Measurements from ENCODE around the gene REEP1. TPM values are rescaled to one million over a fixed set of nuclear protein-coding genes. Genes with fewer than 3 reads are reported as not detected.
A peak's percentile ranks its signal among the peaks of the same experiment; 100 is the strongest.

Gene REEP1
- total RNA-seq, 4 donors from 2014 or later, result 46.1 to 95.1 (median 74.9) TPM

- H3K4me3 ChIP-seq, result no peak overlapping the region
- intact Hi-C loops (cut with DNase I), result no loop called here
- no peaks in the 10 kb centered on the region for H3K9me3 ChIP-seq
- H3K27ac ChIP-seq (replicated peaks in 1 of 4), result no peak overlapping the region
- peaks cover 56 to 84% (median 69%) of the 10 kb centered on the region in 4 donors for H3K36me3 ChIP-seq
- H3K4me1 ChIP-seq, result peaks cover 0 to 19% (median 13%) of the 10 kb centered on the region in 4 donors
- H3K27me3 ChIP-seq, result no peaks in the 10 kb centered on the region
- DNase-seq (ENCODE audit: extremely low spot score), result peak; percentile 17
- 100% methylated on average over 2 of the region's 2 CpGs for WGBS
- TF ChIP-seq POLR2A (IDR thresholded peaks at IDR 0.05; ENCODE audit: low read depth) (no peak), EP300 (IDR thresholded peaks at IDR 0.05) (no peak), POLR2AphosphoS5 (IDR thresholded peaks at IDR 0.05) (no peak), CTCF (IDR thresholded peaks at IDR 0.05) (no peak)
These were observed 126.2 kb downstream of the REEP1 start for GRCh38 chr2:86211033-86211795.

GRCh38 chr2:86204458-86204857 lies 133.0 kb downstream of the REEP1 start:
- TF ChIP-seq CTCF (IDR thresholded peaks at IDR 0.05) (no peak), POLR2A (IDR thresholded peaks at IDR 0.05; ENCODE audit: low read depth) (no peak), EP300 (IDR thresholded peaks at IDR 0.05) (no peak), POLR2AphosphoS5 (IDR thresholded peaks at IDR 0.05) (no peak)
- 83% methylated on average over 7 of the region's 7 CpGs for WGBS
- Histone ChIP-seq H3K4me3 (no peak overlapping the region), H3K27ac (replicated peaks in 1 of 4) (no peak overlapping the region), H3K27me3 (no peaks in the 10 kb centered on the region), H3K36me3 (peaks cover 33 to 37% (median 35%) of the 10 kb centered on the region in 4 donors), H3K9me3 (no peaks in the 10 kb centered on the region), H3K4me1 (peaks cover 24 to 33% (median 31%) of the 10 kb centered on the region in 4 donors)
- peak; percentile 31 for DNase-seq (ENCODE audit: extremely low spot score)
- intact Hi-C loops (cut with DNase I), result no loop called here

- intact Hi-C loops (cut with DNase I), result no loop called here
These were observed 133.8 kb downstream of the REEP1 start for GRCh38 chr2:86203614-86204013.

GRCh38 chr2:86202702-86203101 lies 134.7 kb downstream of the REEP1 start:
- no peak for TF ChIP-seq CTCF (IDR thresholded peaks at IDR 0.05)
- TF ChIP-seq POLR2A (IDR thresholded peaks at IDR 0.05; ENCODE audit: low read depth), result no peak
- no peak for TF ChIP-seq POLR2AphosphoS5 (IDR thresholded peaks at IDR 0.05)
- TF ChIP-seq EP300 (IDR thresholded peaks at IDR 0.05), result no peak
- WGBS, result 86% methylated on average over 9 of the region's 9 CpGs
- Histone ChIP-seq H3K27ac (replicated peaks in 1 of 4) (peak overlapping the region in 2 of 4 donors; percentile 28 to 47), H3K4me3 (no peak overlapping the region), H3K36me3 (peaks cover 17 to 19% (median 18%) of the 10 kb centered on the region in 4 donors), H3K27me3 (no peaks in the 10 kb centered on the region), H3K4me1 (peaks cover 29 to 40% (median 34%) of the 10 kb centered on the region in 4 donors), H3K9me3 (no peaks in the 10 kb centered on the region)
- peak; percentile 53 for DNase-seq (ENCODE audit: extremely low spot score)
- intact Hi-C loops (cut with DNase I), result no loop called here

More at GRCh38 chr2:86203614-86204013, 133.8 kb downstream of the REEP1 start:
- Histone ChIP-seq H3K4me1 (peaks cover 27 to 38% (median 33%) of the 10 kb centered on the region in 4 donors), H3K36me3 (peaks cover 26 to 28% (median 27%) of the 10 kb centered on the region in 4 donors), H3K4me3 (no peak overlapping the region), H3K27ac (replicated peaks in 1 of 4) (no peak overlapping the region), H3K27me3 (no peaks in the 10 kb centered on the region), H3K9me3 (no peaks in the 10 kb centered on the region)
- DNase-seq (ENCODE audit: extremely low spot score), result no peak
- no peak for TF ChIP-seq CTCF (IDR thresholded peaks at IDR 0.05)
- no peak for TF ChIP-seq POLR2AphosphoS5 (IDR thresholded peaks at IDR 0.05)
- WGBS, result 94% methylated on average over 1 of the region's 1 CpG

Data from esophagus muscularis mucosa (tissue), 4 donors.